Neural cell (in vitro differentiated cells): ENCODE measurements around the gene MYO9B.

Source experiments
- EP300 ChIP-seq: fragments of 450-650 bp; conservative IDR thresholded peaks from 2 replicates; pipeline ENCODE4 v1.6.1; 2014; ENCODE audit warnings: antibody characterized with exemption, mild to moderate bottlenecking, moderate library complexity; ENCODE audit not compliant: poor library complexity, severe bottlenecking
- EZH2 ChIP-seq: fragments of 200-600, 300-800 bp; shearing (Covaris generic), sonication (generic); IDR thresholded peaks from 2 replicates; pipeline ENCODE4 v1.6.1; 2014; ENCODE audit warnings: antibody characterized with exemption, low read length, borderline replicate concordance, mild to moderate bottlenecking; ENCODE audit not compliant: insufficient read depth, poor library complexity, severe bottlenecking
- MXI1 ChIP-seq: fragments of 450-650 bp; conservative IDR thresholded peaks from 2 replicates; pipeline ENCODE4 v1.6.1; 2014; ENCODE audit warnings: antibody characterized with exemption, mild to moderate bottlenecking; ENCODE audit not compliant: poor library complexity, severe bottlenecking
- POLR2AphosphoS5 ChIP-seq: IDR thresholded peaks from 2 replicates; pipeline ENCODE4 v1.6.1; 2012
- RAD21 ChIP-seq: fragments of 450-650 bp; conservative IDR thresholded peaks from 2 replicates; pipeline ENCODE4 v1.6.1; 2014; ENCODE audit warnings: antibody characterized with exemption, mild to moderate bottlenecking, moderate library complexity
- SMC3 ChIP-seq: fragments of 450-650 bp; conservative IDR thresholded peaks from 2 replicates; pipeline ENCODE4 v1.6.1; 2014; ENCODE audit warnings: antibody characterized with exemption, mild to moderate bottlenecking, moderate library complexity; ENCODE audit not compliant: poor library complexity
- TF ChIP-seq, protein P1 (sequence below): fragments of 450-650 bp; IDR thresholded peaks from 2 replicates; pipeline ENCODE4 v1.5.1; 2014; ENCODE audit warnings: antibody characterized with exemption, mild to moderate bottlenecking, moderate library complexity; ENCODE audit not compliant: poor library complexity, severe bottlenecking

DNA sequence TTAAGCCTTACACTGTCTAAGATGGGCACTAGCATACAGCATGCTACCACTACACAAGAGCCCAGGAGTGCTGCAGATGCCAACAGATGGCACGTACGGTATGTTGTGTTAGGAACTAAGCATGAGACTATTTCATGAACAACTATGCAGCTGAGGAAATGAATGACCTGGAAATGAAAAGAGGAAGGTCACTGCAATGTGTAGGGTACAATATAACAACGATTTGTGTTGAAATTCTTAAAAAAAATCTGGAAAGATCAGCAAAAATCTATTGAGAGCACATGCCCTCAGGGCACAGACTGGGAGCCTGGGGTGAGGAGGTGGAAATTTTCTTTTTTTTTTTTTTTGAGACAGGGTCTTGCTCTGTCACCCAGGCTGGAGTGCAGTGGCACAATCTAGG lies 14.8 kb upstream of the MYO9B start:
- TF ChIP-seq, protein P1, sequence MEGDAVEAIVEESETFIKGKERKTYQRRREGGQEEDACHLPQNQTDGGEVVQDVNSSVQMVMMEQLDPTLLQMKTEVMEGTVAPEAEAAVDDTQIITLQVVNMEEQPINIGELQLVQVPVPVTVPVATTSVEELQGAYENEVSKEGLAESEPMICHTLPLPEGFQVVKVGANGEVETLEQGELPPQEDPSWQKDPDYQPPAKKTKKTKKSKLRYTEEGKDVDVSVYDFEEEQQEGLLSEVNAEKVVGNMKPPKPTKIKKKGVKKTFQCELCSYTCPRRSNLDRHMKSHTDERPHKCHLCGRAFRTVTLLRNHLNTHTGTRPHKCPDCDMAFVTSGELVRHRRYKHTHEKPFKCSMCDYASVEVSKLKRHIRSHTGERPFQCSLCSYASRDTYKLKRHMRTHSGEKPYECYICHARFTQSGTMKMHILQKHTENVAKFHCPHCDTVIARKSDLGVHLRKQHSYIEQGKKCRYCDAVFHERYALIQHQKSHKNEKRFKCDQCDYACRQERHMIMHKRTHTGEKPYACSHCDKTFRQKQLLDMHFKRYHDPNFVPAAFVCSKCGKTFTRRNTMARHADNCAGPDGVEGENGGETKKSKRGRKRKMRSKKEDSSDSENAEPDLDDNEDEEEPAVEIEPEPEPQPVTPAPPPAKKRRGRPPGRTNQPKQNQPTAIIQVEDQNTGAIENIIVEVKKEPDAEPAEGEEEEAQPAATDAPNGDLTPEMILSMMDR = no peak
- no peak for TF ChIP-seq SMC3
- TF ChIP-seq EP300 = no peak
- no peak for TF ChIP-seq EZH2
- no peak for TF ChIP-seq POLR2AphosphoS5
- TF ChIP-seq RAD21 = no peak
- no peak for TF ChIP-seq MXI1
